Right renal pelvis (tissue), 4 donors: Measurements from ENCODE around the gene CARD10. TPM values are rescaled to one million over a fixed set of nuclear protein-coding genes. Genes with fewer than 3 reads are reported as not detected.
"Not testable (repeated sequence)": the region's sequence is repeated elsewhere in the genome, so short reads cannot be mapped to it uniquely, and the experiment has no call there.

Experiments used
- DNase-seq, 4 donors: peaks; one replicate each; pipeline ENCODE4 v3.0.0-alpha.2; 2013; ENCODE audit warnings: low read depth in 4 of 4, low spot score in 3 of 4, missing footprints in 1 of 4
- polyA plus RNA-seq, 4 donors: library from polyadenylated mRNA; unstranded; fragments of 120-200 nt; gene quantifications; one replicate each; pipeline ENCODE4 v1.2.1, GENCODE V29; 2013; ENCODE audit not compliant: insufficient read length in 4 of 4

Gene CARD10
- polyA plus RNA-seq, 4 donors, result 21.9 to 25.3 (median 23.3) TPM

GRCh38 chr22:37555029-37555428, 35.8 kb upstream of the CARD10 start:
- DNase-seq, result no peak

GRCh38 chr22:37553725-37554124, 34.5 kb upstream of the CARD10 start:
- no peak for DNase-seq

- peak in 3 of 4 donors; percentile 69 to 86 (median 83) for DNase-seq
These were observed 33.4 kb upstream of the CARD10 start for GRCh38 chr22:37552524-37553163.

- DNase-seq, result no peak
These were observed 32.8 kb upstream of the CARD10 start for GRCh38 chr22:37551981-37552380.

- not testable (repeated sequence) for DNase-seq
These were observed 31.7 kb upstream of the CARD10 start for GRCh38 chr22:37550921-37551320.

- peak in 1 of 4 donors; percentile 60 for DNase-seq
These were observed 30.5 kb upstream of the CARD10 start for GRCh38 chr22:37549704-37550059.

GRCh38 chr22:37547251-37547741, 28.1 kb upstream of the CARD10 start:
- DNase-seq, result no peak

GRCh38 chr22:37546437-37547250, 27.4 kb upstream of the CARD10 start:
- peak in 1 of 4 donors; percentile 77 for DNase-seq

- DNase-seq, result peak in 3 of 4 donors; percentile 91 to 92 (median 92)
These were observed 26.7 kb upstream of the CARD10 start for GRCh38 chr22:37545703-37546436.

GRCh38 chr22:37544955-37545702, 25.9 kb upstream of the CARD10 start:
- DNase-seq, result no peak

GRCh38 chr22:37542959-37543358, 23.7 kb upstream of the CARD10 start:
- DNase-seq, result no peak

GRCh38 chr22:37542416-37542815, 23.2 kb upstream of the CARD10 start:
- DNase-seq, result not testable (repeated sequence)

GRCh38 chr22:37539790-37540189, 20.6 kb upstream of the CARD10 start:
- DNase-seq, result not testable (repeated sequence)

- peak; percentile 84 to 88 (median 86) for DNase-seq
These were observed 19.6 kb upstream of the CARD10 start for GRCh38 chr22:37538590-37539357.

- no peak for DNase-seq
These were observed 15.9 kb upstream of the CARD10 start for GRCh38 chr22:37535159-37535558.

- no peak for DNase-seq
These were observed 15.2 kb upstream of the CARD10 start for GRCh38 chr22:37534445-37534844.

- DNase-seq, result no peak
These were observed 14.8 kb upstream of the CARD10 start for GRCh38 chr22:37533995-37534394.

- DNase-seq, result no peak
These were observed 10.6 kb upstream of the CARD10 start for GRCh38 chr22:37529652-37530345.

GRCh38 chr22:37527952-37528351, 8.7 kb upstream of the CARD10 start:
- not testable (repeated sequence) for DNase-seq
